Measurements from ENCODE around the gene MPL. TPM values are rescaled to one million over a fixed set of nuclear protein-coding genes. Genes with fewer than 3 reads are reported as not detected.

Gene MPL
- total RNA-seq, 2 donors from 2014 or later, result 0.64 to 1.2 TPM

DNA sequence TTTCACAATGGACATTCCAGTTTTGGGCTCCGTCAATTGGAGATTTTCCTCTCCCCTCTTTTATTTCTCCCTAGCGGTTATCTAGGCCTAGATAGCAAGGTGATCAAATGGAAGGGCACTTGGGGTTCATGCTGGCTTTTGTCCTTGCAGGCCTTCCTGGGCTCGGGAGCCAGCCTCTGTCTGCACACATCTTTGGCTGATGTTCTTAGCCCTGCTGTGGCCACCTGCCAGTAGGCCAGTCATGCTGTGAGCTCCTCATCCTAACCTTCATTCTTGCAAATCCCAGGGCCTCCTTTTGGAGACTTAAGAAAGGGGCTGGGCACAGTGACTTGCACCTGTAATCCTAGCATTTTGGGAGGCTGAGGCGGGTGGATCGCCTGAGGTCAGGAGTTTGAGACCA, 23.4 kb upstream of the MPL start:
- Histone ChIP-seq H3K4me1 (ENCODE audit: control insufficient read depth, insufficient read depth, low read length) (no peaks in the 10 kb centered on the region), H3K4me3 (ENCODE audit: low read length) (no peak overlapping the region), H3K27me3 (ENCODE audit: control insufficient read depth, insufficient read depth, low read length, poor library complexity, severe bottlenecking) (no peaks in the 10 kb centered on the region), H3K36me3 (ENCODE audit: control insufficient read depth, insufficient read depth, low read length) (no peaks in the 10 kb centered on the region), H3K27ac (ENCODE audit: low read depth, low read length) (no peak overlapping the region), H3K9me3 (ENCODE audit: control insufficient read depth, low read length) (no peaks in the 10 kb centered on the region), H3K9ac (ENCODE audit: extremely low read depth, low read length, poor library complexity, severe bottlenecking) (no peak overlapping the region)
- TF ChIP-seq, protein P1, sequence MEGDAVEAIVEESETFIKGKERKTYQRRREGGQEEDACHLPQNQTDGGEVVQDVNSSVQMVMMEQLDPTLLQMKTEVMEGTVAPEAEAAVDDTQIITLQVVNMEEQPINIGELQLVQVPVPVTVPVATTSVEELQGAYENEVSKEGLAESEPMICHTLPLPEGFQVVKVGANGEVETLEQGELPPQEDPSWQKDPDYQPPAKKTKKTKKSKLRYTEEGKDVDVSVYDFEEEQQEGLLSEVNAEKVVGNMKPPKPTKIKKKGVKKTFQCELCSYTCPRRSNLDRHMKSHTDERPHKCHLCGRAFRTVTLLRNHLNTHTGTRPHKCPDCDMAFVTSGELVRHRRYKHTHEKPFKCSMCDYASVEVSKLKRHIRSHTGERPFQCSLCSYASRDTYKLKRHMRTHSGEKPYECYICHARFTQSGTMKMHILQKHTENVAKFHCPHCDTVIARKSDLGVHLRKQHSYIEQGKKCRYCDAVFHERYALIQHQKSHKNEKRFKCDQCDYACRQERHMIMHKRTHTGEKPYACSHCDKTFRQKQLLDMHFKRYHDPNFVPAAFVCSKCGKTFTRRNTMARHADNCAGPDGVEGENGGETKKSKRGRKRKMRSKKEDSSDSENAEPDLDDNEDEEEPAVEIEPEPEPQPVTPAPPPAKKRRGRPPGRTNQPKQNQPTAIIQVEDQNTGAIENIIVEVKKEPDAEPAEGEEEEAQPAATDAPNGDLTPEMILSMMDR (conservative IDR thresholded peaks at IDR 0.05), result no peak
- H3K4me3 Mint-ChIP-seq, result no peak overlapping the region
- peaks cover 3% of the 10 kb centered on the region for H3K27me3 Mint-ChIP-seq (ENCODE audit: insufficient read depth)
- no peaks in the 10 kb centered on the region for H3K9me3 Mint-ChIP-seq
- peaks cover 5% of the 10 kb centered on the region for H3K4me1 Mint-ChIP-seq
- DNase-seq, result no peak
- 95 to 100% methylated on average over 1 to 5 of the region's 5 CpGs for WGBS, 2 experiments (ENCODE audit: insufficient coverage in 1 of 2, insufficient read length in 1 of 2)
- no peaks in the 10 kb centered on the region for H3K36me3 Mint-ChIP-seq (ENCODE audit: low read depth)
- no peak overlapping the region for H3K27ac Mint-ChIP-seq

DNA sequence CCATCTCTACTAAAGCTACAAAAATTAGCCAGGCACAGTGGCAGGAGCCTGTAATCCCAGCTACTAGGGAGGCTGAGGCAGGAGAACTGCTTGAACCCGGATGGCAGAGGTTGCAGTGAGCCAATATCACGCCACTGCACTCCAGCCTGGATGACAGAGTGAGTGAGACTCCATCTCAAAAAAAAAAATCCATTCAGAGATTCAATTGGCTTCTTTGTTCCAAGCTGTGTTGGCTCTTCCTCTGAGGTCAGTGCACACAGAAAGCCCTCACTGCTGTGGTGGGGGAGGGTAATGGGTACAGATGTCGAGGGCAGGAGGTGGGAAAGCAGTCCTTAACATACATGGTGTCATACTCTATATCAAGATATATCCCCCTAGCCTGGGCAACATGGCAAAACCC, 22.1 kb upstream of the MPL start:
- H3K4me3 Mint-ChIP-seq, result no peak overlapping the region
- Histone ChIP-seq H3K4me1 (ENCODE audit: control insufficient read depth, insufficient read depth, low read length) (no peaks in the 10 kb centered on the region), H3K27me3 (ENCODE audit: control insufficient read depth, insufficient read depth, low read length, poor library complexity, severe bottlenecking) (no peaks in the 10 kb centered on the region), H3K9ac (ENCODE audit: extremely low read depth, low read length, poor library complexity, severe bottlenecking) (no peak overlapping the region), H3K36me3 (ENCODE audit: control insufficient read depth, insufficient read depth, low read length) (no peaks in the 10 kb centered on the region), H3K27ac (ENCODE audit: low read depth, low read length) (no peak overlapping the region), H3K9me3 (ENCODE audit: control insufficient read depth, low read length) (no peaks in the 10 kb centered on the region), H3K4me3 (ENCODE audit: low read length) (no peak overlapping the region)
- TF ChIP-seq, protein P1 (conservative IDR thresholded peaks at IDR 0.05), result no peak
- H3K36me3 Mint-ChIP-seq (ENCODE audit: low read depth), result no peaks in the 10 kb centered on the region
- WGBS, 2 experiments (ENCODE audit: insufficient coverage in 1 of 2, insufficient read length in 1 of 2), result 85 to 89% methylated on average over 2 of the region's 3 CpGs
- no peak overlapping the region for H3K27ac Mint-ChIP-seq
- H3K9me3 Mint-ChIP-seq, result no peaks in the 10 kb centered on the region
- H3K27me3 Mint-ChIP-seq (ENCODE audit: insufficient read depth), result peaks cover 3% of the 10 kb centered on the region
- no peak for DNase-seq
- H3K4me1 Mint-ChIP-seq, result peaks cover 5% of the 10 kb centered on the region

DNA sequence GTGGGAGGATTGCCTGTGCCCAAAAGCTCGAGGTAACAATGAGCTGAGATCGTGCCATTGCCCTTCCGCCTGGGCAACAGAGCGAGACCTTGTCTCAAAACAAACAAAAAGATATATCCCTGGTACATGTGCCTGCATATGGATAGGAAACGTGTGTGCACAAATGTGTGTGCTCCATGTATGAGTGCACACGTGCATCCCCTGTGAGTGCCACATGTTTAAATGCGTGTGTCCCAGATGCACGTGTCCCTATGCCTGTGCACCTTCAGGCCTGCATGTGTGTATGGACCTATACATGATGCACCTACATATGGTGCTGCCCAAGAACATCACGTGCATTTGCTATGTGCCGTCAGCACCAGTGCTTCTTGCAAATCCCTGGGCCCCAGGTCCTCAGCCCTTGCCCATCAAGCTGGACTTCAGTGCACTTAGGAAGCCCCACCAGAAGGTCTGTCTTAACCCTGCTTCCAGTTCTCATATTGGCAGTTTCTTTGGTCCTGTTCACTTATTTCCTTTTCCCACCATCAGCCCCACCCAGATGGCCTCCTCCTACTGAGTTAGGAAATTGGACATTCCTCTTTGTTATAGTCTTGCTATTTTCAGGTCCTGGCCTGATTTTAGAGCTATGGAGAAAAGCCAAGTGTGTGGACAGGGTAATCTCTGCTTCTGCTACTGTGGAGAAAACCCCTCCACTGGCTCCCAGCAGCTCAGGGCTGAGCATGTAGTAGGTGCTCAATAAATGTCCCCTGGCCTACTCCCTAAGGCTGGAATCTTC, 21.5 kb upstream of the MPL start:
- no peaks in the 10 kb centered on the region for H3K9me3 Mint-ChIP-seq
- no peak overlapping the region for H3K27ac ChIP-seq (ENCODE audit: low read depth, low read length)
- 93 to 96% methylated on average over 10 of the region's 10 CpGs for WGBS, 2 experiments (ENCODE audit: insufficient coverage in 1 of 2, insufficient read length in 1 of 2)
- H3K27me3 Mint-ChIP-seq (ENCODE audit: insufficient read depth), result no peaks in the 10 kb centered on the region
- no peak for DNase-seq
- no peaks in the 10 kb centered on the region for H3K36me3 ChIP-seq (ENCODE audit: control insufficient read depth, insufficient read depth, low read length)
- no peak overlapping the region for H3K27ac Mint-ChIP-seq
- H3K4me1 ChIP-seq (ENCODE audit: control insufficient read depth, insufficient read depth, low read length), result no peaks in the 10 kb centered on the region
- no peaks in the 10 kb centered on the region for H3K9me3 ChIP-seq (ENCODE audit: control insufficient read depth, low read length)
- H3K27me3 ChIP-seq (ENCODE audit: control insufficient read depth, insufficient read depth, low read length, poor library complexity, severe bottlenecking), result no peaks in the 10 kb centered on the region
- peaks cover 5% of the 10 kb centered on the region for H3K4me1 Mint-ChIP-seq
- no peak overlapping the region for H3K4me3 Mint-ChIP-seq
- TF ChIP-seq, protein P1 (conservative IDR thresholded peaks at IDR 0.05), result no peak
- H3K4me3 ChIP-seq (ENCODE audit: low read length), result no peak overlapping the region
- no peak overlapping the region for H3K9ac ChIP-seq (ENCODE audit: extremely low read depth, low read length, poor library complexity, severe bottlenecking)
- no peaks in the 10 kb centered on the region for H3K36me3 Mint-ChIP-seq (ENCODE audit: low read depth)
